Measurements from ENCODE around the gene RSPO1. TPM values are rescaled to one million over a fixed set of nuclear protein-coding genes. Genes with fewer than 3 reads are reported as not detected.

RSPO1 gene
- total and polyA plus RNA-seq, 3 donors from 2014 or later = 0.16 to 5.0 (median 0.25) TPM

DNA sequence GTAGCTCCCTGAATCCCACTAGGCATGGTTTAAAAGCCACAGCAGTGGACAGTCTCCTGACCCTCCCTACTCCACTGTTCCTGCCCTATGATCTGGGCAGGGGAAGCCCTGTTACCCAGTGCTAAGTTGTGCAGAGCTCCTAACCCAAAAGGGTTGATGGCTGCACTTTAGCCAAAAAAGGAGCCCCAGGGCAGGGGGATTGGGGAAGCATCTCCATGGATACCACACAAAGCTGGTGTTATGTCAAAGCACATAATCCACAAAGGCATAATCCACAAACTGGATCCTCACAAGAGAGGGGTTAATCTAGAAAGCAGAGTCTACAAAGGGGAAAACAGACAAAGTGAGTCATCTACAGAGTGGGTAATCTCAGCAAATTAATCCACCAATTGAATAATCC, 5.7 kb downstream of the RSPO1 start:
- no peaks in the 10 kb centered on the region for H3K9me3 ChIP-seq
- intact Hi-C loops (cut with DNase I; ENCODE audit: low total_unique reads) = no loop called here
- no peak overlapping the region for H3K27ac ChIP-seq
- H3K36me3 ChIP-seq (ENCODE audit: low read depth, missing control alignments) = no peaks in the 10 kb centered on the region
- no peak for DNase-seq
- no peaks in the 10 kb centered on the region for H3K27me3 ChIP-seq
- H3K4me3 ChIP-seq = no peak overlapping the region
- peaks cover 2% of the 10 kb centered on the region for H3K4me1 ChIP-seq
- no peak for TF ChIP-seq CTCF (IDR thresholded peaks at IDR 0.05)
- no peak for TF ChIP-seq POLR2A (IDR thresholded peaks at IDR 0.05)

DNA sequence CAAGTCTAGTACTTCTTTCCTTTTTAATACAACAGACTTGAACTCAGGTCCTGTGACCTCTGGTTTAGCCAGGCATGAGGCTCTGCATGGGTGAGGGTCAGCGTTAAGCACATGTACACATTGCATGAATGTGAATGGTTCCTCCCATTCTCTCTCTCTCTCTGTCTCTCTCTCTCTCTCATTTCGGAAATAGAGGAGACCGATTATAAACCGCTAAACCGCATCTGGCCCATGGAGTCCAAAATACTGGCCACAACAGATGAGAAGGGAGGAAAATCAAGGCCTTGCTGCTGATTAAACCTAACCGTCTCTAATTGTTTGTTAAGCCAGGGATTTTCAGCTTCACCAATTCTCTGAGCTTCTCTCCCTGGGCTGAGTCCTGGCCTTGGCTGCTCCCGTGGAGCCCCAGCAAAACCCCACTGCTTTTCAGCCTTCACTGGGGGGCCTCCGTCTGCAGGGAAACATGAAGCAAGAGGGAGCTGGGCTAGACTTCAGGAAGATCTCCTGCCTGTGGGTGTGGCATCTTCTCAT, 6.6 kb downstream of the RSPO1 start:
- H3K36me3 ChIP-seq (ENCODE audit: low read depth, missing control alignments) = no peaks in the 10 kb centered on the region
- intact Hi-C loops (cut with DNase I; ENCODE audit: low total_unique reads) = no loop called here
- no peak for TF ChIP-seq POLR2A (IDR thresholded peaks at IDR 0.05)
- TF ChIP-seq CTCF (IDR thresholded peaks at IDR 0.05) = no peak
- H3K4me1 ChIP-seq = no peaks in the 10 kb centered on the region
- DNase-seq = no peak
- no peak overlapping the region for H3K27ac ChIP-seq
- H3K9me3 ChIP-seq = no peaks in the 10 kb centered on the region
- H3K4me3 ChIP-seq = no peak overlapping the region
- 81 to 84% methylated on average over 7 to 8 of the region's 8 CpGs for WGBS, 2 donors
- H3K27me3 ChIP-seq = no peaks in the 10 kb centered on the region

- Histone ChIP-seq H3K27me3 (no peaks in the 10 kb centered on the region), H3K4me3 (no peak overlapping the region), H3K9me3 (no peaks in the 10 kb centered on the region), H3K4me1 (no peaks in the 10 kb centered on the region), H3K27ac (no peak overlapping the region), H3K36me3 (ENCODE audit: low read depth, missing control alignments) (no peaks in the 10 kb centered on the region)
- no peak for DNase-seq
- 74 to 79% methylated on average over 6 of the region's 6 CpGs for WGBS, 2 donors
- intact Hi-C loops (cut with DNase I; ENCODE audit: low total_unique reads) = no loop called here
- TF ChIP-seq POLR2A (IDR thresholded peaks at IDR 0.05) (no peak), CTCF (IDR thresholded peaks at IDR 0.05) (no peak)
Observed at GRCh38 chr1:37622131-37622530, 12.6 kb downstream of the RSPO1 start.

DNA sequence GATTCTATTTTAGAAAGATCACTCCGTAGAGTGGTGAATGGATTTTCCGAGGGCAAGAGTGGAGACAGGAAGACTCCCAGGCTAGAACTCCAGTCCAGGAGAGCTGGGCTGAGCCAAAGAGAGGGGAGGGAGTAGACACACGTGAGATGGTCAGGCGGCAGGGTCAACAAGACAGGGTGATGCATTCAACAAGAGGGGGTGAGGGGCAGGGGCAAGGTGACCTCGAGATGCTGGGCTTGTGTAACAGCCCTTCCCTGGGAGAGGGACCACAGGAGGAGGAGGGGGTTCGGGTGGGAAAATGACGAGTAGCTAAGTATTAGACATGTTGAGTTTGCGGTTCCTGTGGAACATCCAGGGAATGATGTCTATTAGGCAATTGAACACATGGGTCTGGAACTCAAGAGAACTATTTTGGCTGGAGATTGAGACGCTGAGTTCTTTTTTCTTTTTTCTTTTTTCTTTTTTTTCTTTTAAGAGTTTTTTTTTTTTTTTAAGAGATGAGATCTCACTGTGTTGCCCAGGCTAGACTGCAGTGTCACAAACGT, 13.3 kb downstream of the RSPO1 start:
- no peak for DNase-seq
- Histone ChIP-seq H3K27me3 (no peaks in the 10 kb centered on the region), H3K27ac (no peak overlapping the region), H3K4me3 (no peak overlapping the region), H3K9me3 (no peaks in the 10 kb centered on the region), H3K36me3 (ENCODE audit: low read depth, missing control alignments) (no peaks in the 10 kb centered on the region), H3K4me1 (no peaks in the 10 kb centered on the region)
- intact Hi-C loops (cut with DNase I; ENCODE audit: low total_unique reads) = no loop called here
- 69 to 82% methylated on average over 10 of the region's 10 CpGs for WGBS, 2 donors
- no peak for TF ChIP-seq POLR2A (IDR thresholded peaks at IDR 0.05)
- TF ChIP-seq CTCF (IDR thresholded peaks at IDR 0.05) = no peak

DNA sequence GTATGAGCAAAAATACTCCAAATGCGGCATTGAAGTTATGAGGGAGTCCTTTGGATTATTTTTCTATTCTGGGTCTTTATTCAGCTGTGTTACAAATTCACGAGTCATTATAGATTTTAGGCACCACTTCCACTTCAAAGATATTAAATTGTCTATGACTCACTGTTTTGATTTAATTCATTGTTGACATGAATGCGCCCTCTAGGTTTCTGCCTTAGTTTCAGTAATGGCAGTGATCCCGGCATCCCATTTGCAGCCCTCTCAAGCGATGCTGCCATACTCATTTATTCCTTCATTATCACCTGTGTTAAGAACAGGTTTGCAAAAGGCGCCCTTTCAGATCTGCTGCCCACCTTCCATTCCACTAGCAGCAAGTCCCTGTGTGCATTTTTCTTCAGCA, 14.0 kb downstream of the RSPO1 start:
- Histone ChIP-seq H3K27me3 (no peaks in the 10 kb centered on the region), H3K36me3 (ENCODE audit: low read depth, missing control alignments) (no peaks in the 10 kb centered on the region), H3K27ac (no peak overlapping the region), H3K4me1 (no peaks in the 10 kb centered on the region), H3K4me3 (no peak overlapping the region), H3K9me3 (no peaks in the 10 kb centered on the region)
- whole genome bisulfite sequencing, 2 donors = 87 to 94% methylated on average over 6 of the region's 6 CpGs
- intact Hi-C loops (cut with DNase I; ENCODE audit: low total_unique reads) = no loop called here
- no peak for DNase-seq
- TF ChIP-seq POLR2A (IDR thresholded peaks at IDR 0.05) (no peak), CTCF (IDR thresholded peaks at IDR 0.05) (no peak)

Measured in testis (tissue), 3 donors.